ENCODE measurements around the gene JUP. TPM values are rescaled to one million over a fixed set of nuclear protein-coding genes. Genes with fewer than 3 reads are reported as not detected.

The JUP gene
- total and polyA plus RNA-seq, 2 of the 13 experiments (the other 11 are each of a cell fraction or from before 2014, with no cell fraction given): 12.1 to 20.6 TPM

DNA sequence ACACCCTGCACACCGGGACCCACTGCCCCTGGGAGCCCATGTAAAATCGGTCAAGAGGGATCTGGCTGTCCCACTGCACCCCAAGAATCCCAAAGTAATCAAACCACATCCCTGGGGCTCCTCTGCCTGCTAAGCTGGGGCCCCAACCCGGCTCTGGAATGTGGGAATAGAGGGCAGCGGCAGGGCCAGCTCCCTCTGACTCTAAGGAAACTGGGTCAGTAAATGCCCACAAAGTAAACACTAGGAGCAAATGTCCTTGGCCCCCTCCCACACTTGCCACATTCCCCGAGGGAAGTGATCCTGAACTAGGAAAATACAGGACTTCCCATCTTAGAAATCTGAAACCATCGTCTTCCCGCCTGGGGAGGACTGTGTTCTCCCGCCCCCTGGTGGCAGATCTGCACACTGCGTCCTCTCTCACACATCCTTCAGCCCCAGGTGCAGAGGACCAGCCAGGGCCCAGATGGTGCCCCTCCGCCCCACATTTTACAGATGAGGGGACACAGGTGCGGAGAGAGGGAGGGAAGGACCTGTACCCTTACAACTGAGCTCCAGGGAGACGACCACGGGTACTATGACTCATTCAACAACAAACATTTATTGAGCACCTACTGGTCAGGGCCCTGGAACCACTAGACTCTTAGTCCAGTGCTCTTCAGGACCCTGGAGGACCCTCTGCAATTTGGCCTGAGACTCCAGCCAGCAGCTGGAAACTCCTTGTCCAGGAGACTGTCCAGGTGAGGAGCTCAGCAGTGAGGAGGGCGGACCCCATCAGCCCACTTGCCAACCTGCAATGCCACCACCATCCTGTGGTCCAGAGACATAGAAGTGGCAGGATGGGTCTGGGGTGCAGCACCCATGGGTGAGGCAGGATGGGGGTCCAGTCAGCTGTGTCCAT, 15.1 kb upstream of the JUP start (continued):
- TF ChIP-seq, protein P1, sequence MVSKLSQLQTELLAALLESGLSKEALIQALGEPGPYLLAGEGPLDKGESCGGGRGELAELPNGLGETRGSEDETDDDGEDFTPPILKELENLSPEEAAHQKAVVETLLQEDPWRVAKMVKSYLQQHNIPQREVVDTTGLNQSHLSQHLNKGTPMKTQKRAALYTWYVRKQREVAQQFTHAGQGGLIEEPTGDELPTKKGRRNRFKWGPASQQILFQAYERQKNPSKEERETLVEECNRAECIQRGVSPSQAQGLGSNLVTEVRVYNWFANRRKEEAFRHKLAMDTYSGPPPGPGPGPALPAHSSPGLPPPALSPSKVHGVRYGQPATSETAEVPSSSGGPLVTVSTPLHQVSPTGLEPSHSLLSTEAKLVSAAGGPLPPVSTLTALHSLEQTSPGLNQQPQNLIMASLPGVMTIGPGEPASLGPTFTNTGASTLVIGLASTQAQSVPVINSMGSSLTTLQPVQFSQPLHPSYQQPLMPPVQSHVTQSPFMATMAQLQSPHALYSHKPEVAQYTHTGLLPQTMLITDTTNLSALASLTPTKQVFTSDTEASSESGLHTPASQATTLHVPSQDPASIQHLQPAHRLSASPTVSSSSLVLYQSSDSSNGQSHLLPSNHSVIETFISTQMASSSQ (IDR thresholded peaks at IDR 0.05; ENCODE audit: low read depth): no peak
- TF ChIP-seq, protein P1 (CRISPR knock-in tag; IDR thresholded peaks at IDR 0.05; ENCODE audit: borderline replicate concordance): peak; percentile 65
- TF ChIP-seq NR0B2 (CRISPR knock-in tag; IDR thresholded peaks at IDR 0.05) (peak; percentile 29; the same call in 1 of the 2 replicates), TOPORS (CRISPR knock-in tag; IDR thresholded peaks at IDR 0.05) (0 out of 2 replicates have a peak, but pooled peaks have one; percentile 65), NR2C2 (CRISPR knock-in tag; IDR thresholded peaks at IDR 0.05; ENCODE audit: borderline replicate concordance) (peak; percentile 37; the same call in 1 of the 2 replicates), YY1 (IDR thresholded peaks at IDR 0.05; ENCODE audit: insufficient read depth, insufficient replicate concordance, low read depth, low read length) (peak; percentile 53), FOXA1 (IDR thresholded peaks at IDR 0.05) (no peak), FOXA1 (CRISPR knock-in tag; IDR thresholded peaks at IDR 0.05) (no peak), ARID2 (CRISPR knock-in tag; IDR thresholded peaks at IDR 0.05; ENCODE audit: borderline replicate concordance) (0 out of 2 replicates have a peak, but pooled peaks have one; percentile 27), ZNF780A (CRISPR knock-in tag; IDR thresholded peaks at IDR 0.05) (no peak), CHCHD3 (CRISPR knock-in tag; IDR thresholded peaks at IDR 0.05) (0 out of 2 replicates have a peak, but pooled peaks have one; percentile 30), HNF4A (CRISPR knock-in tag; IDR thresholded peaks at IDR 0.05) (0 out of 2 replicates have a peak, but pooled peaks have one; percentile 5), GLI4 (CRISPR knock-in tag; IDR thresholded peaks at IDR 0.05; ENCODE audit: borderline replicate concordance) (peak; percentile 84; the same call in 1 of the 2 replicates), MZF1 (CRISPR knock-in tag; IDR thresholded peaks at IDR 0.05; ENCODE audit: borderline replicate concordance) (no peak), CBFB (CRISPR knock-in tag; IDR thresholded peaks at IDR 0.05) (peak; percentile 35; the same call in 1 of the 2 replicates), TEAD3 (CRISPR knock-in tag; optimal IDR thresholded peaks at IDR 0.05; ENCODE audit: borderline replicate concordance) (peak; percentile 60), ZNF24 (IDR thresholded peaks at IDR 0.05) (no peak), ZNF484 (CRISPR knock-in tag; IDR thresholded peaks at IDR 0.05; ENCODE audit: borderline replicate concordance, low read depth) (no peak), ZSCAN9 (CRISPR knock-in tag; IDR thresholded peaks at IDR 0.05; ENCODE audit: borderline replicate concordance) (0 out of 2 replicates have a peak, but pooled peaks have one; percentile 28)
- TF ChIP-seq, protein P2, sequence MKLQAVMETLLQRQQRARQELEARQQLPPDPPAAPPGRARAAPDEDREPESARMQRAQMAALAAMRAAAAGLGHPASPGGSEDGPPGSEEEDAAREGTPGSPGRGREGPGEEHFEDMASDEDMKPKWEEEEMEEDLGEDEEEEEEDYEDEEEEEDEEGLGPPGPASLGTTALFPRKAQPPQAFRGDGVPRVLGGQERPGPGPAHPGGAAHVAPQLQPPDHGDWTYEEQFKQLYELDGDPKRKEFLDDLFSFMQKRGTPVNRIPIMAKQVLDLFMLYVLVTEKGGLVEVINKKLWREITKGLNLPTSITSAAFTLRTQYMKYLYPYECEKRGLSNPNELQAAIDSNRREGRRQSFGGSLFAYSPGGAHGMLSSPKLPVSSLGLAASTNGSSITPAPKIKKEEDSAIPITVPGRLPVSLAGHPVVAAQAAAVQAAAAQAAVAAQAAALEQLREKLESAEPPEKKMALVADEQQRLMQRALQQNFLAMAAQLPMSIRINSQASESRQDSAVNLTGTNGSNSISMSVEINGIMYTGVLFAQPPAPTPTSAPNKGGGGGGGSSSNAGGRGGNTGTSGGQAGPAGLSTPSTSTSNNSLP (IDR thresholded peaks at IDR 0.05; ENCODE audit: low read depth, low read length): no peak
- TF ChIP-seq, protein P3, sequence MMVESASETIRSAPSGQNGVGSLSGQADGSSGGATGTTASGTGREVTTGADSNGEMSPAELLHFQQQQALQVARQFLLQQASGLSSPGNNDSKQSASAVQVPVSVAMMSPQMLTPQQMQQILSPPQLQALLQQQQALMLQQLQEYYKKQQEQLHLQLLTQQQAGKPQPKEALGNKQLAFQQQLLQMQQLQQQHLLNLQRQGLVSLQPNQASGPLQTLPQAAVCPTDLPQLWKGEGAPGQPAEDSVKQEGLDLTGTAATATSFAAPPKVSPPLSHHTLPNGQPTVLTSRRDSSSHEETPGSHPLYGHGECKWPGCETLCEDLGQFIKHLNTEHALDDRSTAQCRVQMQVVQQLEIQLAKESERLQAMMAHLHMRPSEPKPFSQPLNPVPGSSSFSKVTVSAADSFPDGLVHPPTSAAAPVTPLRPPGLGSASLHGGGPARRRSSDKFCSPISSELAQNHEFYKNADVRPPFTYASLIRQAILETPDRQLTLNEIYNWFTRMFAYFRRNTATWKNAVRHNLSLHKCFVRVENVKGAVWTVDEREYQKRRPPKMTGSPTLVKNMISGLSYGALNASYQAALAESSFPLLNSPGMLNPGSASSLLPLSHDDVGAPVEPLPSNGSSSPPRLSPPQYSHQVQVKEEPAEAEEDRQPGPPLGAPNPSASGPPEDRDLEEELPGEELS (CRISPR knock-in tag; IDR thresholded peaks at IDR 0.05): 0 out of 2 replicates have a peak, but pooled peaks have one; percentile 20
